Lung (tissue), 12 donors: Measurements from ENCODE around the gene IQSEC1. TPM values are rescaled to one million over a fixed set of nuclear protein-coding genes. Genes with fewer than 3 reads are reported as not detected.

ENCODE experiments used
- ATAC-seq: fragments of 200-7000 bp; cut with Tn5 transposase; one replicate; pipeline ENCODE4 v1.9.1; 2020; ENCODE audit warnings: moderate number of reproducible peaks; ENCODE audit not compliant: insufficient read depth, low FRiP score
- DNase-seq, 3 donors: peaks; one replicate each; pipeline ENCODE4 v3.0.0-alpha.2; 2013 to 2017
- H3K27ac ChIP-seq, 2 donors: one replicate each; pipeline ENCODE4 v1.5.1; 2013; ENCODE audit warnings: mild to moderate bottlenecking in 2 of 2, moderate library complexity in 2 of 2, control low read depth in 1 of 2, inconsistent platforms in 1 of 2, low read depth in 1 of 2, low read length in 1 of 2
- H3K27me3 ChIP-seq, 3 donors: one replicate each; pipeline ENCODE4 v1.5.1; 2013; ENCODE audit warnings: low read length in 2 of 3; ENCODE audit not compliant: control insufficient read depth in 3 of 3, insufficient read depth in 3 of 3
- H3K36me3 ChIP-seq, 4 donors: one replicate each; pipeline ENCODE4 v1.5.1; 2013; ENCODE audit warnings: low read length in 4 of 4, mild to moderate bottlenecking in 1 of 4, moderate library complexity in 1 of 4; ENCODE audit not compliant: control insufficient read depth in 4 of 4, insufficient read depth in 4 of 4
- H3K4me1 ChIP-seq, 5 donors: one replicate each; pipeline ENCODE4 v1.5.1; 2013; ENCODE audit warnings: low read length in 5 of 5, mild to moderate bottlenecking in 2 of 5, moderate library complexity in 1 of 5; ENCODE audit not compliant: control insufficient read depth in 5 of 5, insufficient read depth in 5 of 5
- H3K4me3 ChIP-seq: one replicate; pipeline ENCODE4 v1.5.1; 2013; ENCODE audit warnings: mild to moderate bottlenecking, control low read depth, moderate library complexity
- H3K9ac ChIP-seq, 2 donors: one replicate each; pipeline ENCODE4 v1.5.1; 2013; ENCODE audit warnings: low read length in 2 of 2, control low read depth in 1 of 2; ENCODE audit not compliant: insufficient read depth in 1 of 2
- H3K9me3 ChIP-seq, 4 donors: one replicate each; pipeline ENCODE4 v1.5.1; 2013; ENCODE audit warnings: low read length in 3 of 4, mild to moderate bottlenecking in 1 of 4, moderate library complexity in 1 of 4; ENCODE audit not compliant: control insufficient read depth in 4 of 4, insufficient read depth in 3 of 4
- WGBS, 2 donors: extraction: QIAGEN DNeasy Blood & Tissue Kit; methylation state at CpG; one replicate each; pipeline ENCODE4 v1.1.7; 2013; 5-methylcytosine and 5-hydroxymethylcytosine counted together
- polyA plus RNA-seq, 2 donors: library from polyadenylated mRNA; stranded (reverse); fragments of 200-250 nt; gene quantifications; one replicate each; pipeline ENCODE4 v1.2.1, GENCODE V29; 2013
- total RNA-seq, 2 donors: library from RNA; depleted of rRNA in 1 of 2; stranded (reverse); fragments of >200 nt in 1 of 2; gene quantifications; one replicate each; pipeline ENCODE4 v1.2.1, GENCODE V29; 2014 to 2021
- TF ChIP-seq, protein P1 (sequence below): IDR thresholded peaks from 2 replicates; pipeline ENCODE4 v1.5.1; 2012; ENCODE audit warnings: mild to moderate bottlenecking; ENCODE audit errors: control extremely low read depth, extremely low read depth
- donor health status: control.
- donor health status: control.
- donor health status: Bipolar disorder and iron deficiency.
- donor health status: healthy.
- donor health status: DM: yes; HTN: yes; CAD: no.

Gene IQSEC1
- total and polyA plus RNA-seq, 4 donors, result 13.9 to 69.1 (median 31.1) TPM

DNA sequence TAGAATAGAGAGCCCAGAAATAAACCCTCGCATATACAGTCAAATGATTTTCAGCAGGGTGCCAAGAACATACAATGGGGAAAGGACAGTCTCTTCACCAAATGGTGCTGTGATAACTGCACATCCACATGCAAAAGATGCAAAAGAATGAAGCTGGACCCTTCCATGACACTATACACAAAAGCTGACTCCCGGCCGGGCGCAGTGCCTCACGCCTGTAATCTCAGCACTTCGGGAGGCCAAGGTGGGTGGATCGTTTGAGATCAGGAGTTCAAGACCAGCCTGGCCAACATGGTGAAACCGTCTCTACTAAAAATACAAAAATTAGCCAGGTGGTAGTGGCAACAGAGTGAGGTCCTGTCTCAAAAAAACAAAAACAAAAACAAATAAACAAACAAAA is 43.2 kb upstream of the IQSEC1 start:
- no peak for DNase-seq
- Histone ChIP-seq H3K27ac (no peak overlapping the region), H3K27me3 (no peaks in the 10 kb centered on the region), H3K4me3 (no peak overlapping the region), H3K9ac (no peak overlapping the region), H3K36me3 (no peaks in the 10 kb centered on the region), H3K9me3 (no peaks in the 10 kb centered on the region), H3K4me1 (peaks cover 0 to 6% (median 0%) of the 10 kb centered on the region in 5 donors)
- no peak for ATAC-seq
- TF ChIP-seq, protein P1, sequence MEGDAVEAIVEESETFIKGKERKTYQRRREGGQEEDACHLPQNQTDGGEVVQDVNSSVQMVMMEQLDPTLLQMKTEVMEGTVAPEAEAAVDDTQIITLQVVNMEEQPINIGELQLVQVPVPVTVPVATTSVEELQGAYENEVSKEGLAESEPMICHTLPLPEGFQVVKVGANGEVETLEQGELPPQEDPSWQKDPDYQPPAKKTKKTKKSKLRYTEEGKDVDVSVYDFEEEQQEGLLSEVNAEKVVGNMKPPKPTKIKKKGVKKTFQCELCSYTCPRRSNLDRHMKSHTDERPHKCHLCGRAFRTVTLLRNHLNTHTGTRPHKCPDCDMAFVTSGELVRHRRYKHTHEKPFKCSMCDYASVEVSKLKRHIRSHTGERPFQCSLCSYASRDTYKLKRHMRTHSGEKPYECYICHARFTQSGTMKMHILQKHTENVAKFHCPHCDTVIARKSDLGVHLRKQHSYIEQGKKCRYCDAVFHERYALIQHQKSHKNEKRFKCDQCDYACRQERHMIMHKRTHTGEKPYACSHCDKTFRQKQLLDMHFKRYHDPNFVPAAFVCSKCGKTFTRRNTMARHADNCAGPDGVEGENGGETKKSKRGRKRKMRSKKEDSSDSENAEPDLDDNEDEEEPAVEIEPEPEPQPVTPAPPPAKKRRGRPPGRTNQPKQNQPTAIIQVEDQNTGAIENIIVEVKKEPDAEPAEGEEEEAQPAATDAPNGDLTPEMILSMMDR, result no peak
- WGBS, 2 donors, result 75 to 86% methylated on average over 8 of the region's 8 CpGs

DNA sequence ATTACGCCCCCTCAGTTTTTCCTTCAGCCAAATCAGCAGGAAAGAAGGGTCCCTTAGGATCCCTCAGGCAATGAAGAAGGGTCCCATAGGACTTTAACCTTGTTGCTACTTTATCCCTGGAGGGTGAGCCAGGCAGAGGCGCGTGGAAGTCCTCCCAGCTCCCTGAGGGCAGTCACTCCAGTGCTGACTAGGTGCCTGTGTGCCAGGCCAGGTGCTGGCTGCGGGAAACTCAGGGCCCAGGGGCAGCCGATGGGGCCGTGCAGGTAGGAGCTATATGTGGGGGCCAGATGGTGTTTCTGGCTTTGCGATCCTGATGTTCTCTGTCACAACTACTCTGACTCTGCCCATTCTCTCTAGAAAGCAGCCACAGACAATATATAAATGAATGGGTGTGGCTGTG is 42.8 kb upstream of the IQSEC1 start:
- no peak for ATAC-seq
- Histone ChIP-seq H3K4me1 (peaks cover 0 to 9% (median 3%) of the 10 kb centered on the region in 5 donors), H3K36me3 (no peaks in the 10 kb centered on the region), H3K27me3 (no peaks in the 10 kb centered on the region), H3K9me3 (no peaks in the 10 kb centered on the region), H3K27ac (no peak overlapping the region), H3K9ac (no peak overlapping the region), H3K4me3 (no peak overlapping the region)
- no peak for DNase-seq
- 86 to 98% methylated on average over 7 of the region's 7 CpGs for WGBS, 2 donors
- TF ChIP-seq, protein P1, result no peak

DNA sequence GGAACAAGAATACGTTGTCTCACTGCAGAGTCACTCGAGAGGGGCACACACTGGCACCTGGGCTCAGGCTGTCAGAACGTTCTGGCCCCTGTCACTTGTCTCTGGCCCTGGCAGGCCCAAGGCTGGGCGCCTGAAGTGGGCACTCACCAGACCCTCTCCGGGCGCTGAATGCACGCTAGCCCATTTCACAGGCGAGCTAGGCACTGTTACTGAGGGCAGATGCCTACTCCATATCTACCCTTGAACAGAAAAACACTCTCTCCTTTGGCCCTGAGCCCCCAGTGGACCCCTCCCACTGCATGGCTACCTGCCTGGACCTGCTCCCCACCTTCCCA is 42.3 kb upstream of the IQSEC1 start:
- Histone ChIP-seq H3K9me3 (no peaks in the 10 kb centered on the region), H3K36me3 (no peaks in the 10 kb centered on the region), H3K27ac (no peak overlapping the region), H3K9ac (no peak overlapping the region), H3K27me3 (no peaks in the 10 kb centered on the region), H3K4me1 (peaks cover 0 to 10% (median 3%) of the 10 kb centered on the region in 5 donors), H3K4me3 (no peak overlapping the region)
- TF ChIP-seq, protein P1, result no peak
- no peak for DNase-seq
- no peak for ATAC-seq
- WGBS, 2 donors, result 83 to 90% methylated on average over 8 of the region's 8 CpGs
